HepG2 (cell line): ENCODE measurements around the gene SPX. TPM values are rescaled to one million over a fixed set of nuclear protein-coding genes. Genes with fewer than 3 reads are reported as not detected.

Experiments
- AKNA ChIP-seq: sonication (generic); formaldehyde crosslinking; IDR thresholded peaks from 2 replicates; pipeline ENCODE4 v1.4.0; 2020; ENCODE audit warnings: missing genetic modification reagents, borderline replicate concordance
- ATF3 ChIP-seq: sonication (generic); formaldehyde crosslinking; IDR thresholded peaks from 2 replicates; pipeline ENCODE4 v1.4.0; 2020; ENCODE audit warnings: missing genetic modification reagents
- GTF2F1 ChIP-seq: fragments of 150-350 bp; IDR thresholded peaks from 2 replicates; pipeline ENCODE4 v1.6.1; 2014; ENCODE audit warnings: low read length
- HMG20B ChIP-seq: conservative IDR thresholded peaks from 2 replicates; pipeline ENCODE4 v1.6.1; 2016; ENCODE audit warnings: missing genetic modification reagents, missing compliant biosample characterization
- HOXA5 ChIP-seq: sonication (generic); formaldehyde crosslinking; IDR thresholded peaks from 2 replicates; pipeline ENCODE4 v1.4.0; 2020; ENCODE audit warnings: missing genetic modification reagents
- KDM2A ChIP-seq: sonication (generic); formaldehyde crosslinking; IDR thresholded peaks from 2 replicates; pipeline ENCODE4 v1.4.0; 2020; ENCODE audit warnings: low read depth, missing genetic modification reagents, borderline replicate concordance
- PATZ1 ChIP-seq: sonication (generic); formaldehyde crosslinking; IDR thresholded peaks from 2 replicates; pipeline ENCODE4 v1.4.0; 2020; ENCODE audit warnings: missing genetic modification reagents
- SP2 ChIP-seq: sonication (generic); formaldehyde crosslinking; IDR thresholded peaks from 2 replicates; pipeline ENCODE4 v1.5.1; 2020; ENCODE audit warnings: mild to moderate bottlenecking, missing genetic modification reagents
- TARDBP ChIP-seq: sonication (generic); formaldehyde crosslinking; IDR thresholded peaks from 2 replicates; pipeline ENCODE4 v1.8.0; 2022; ENCODE audit warnings: mild to moderate bottlenecking, missing genetic modification reagents
- TBP ChIP-seq: sonication (generic); formaldehyde crosslinking; IDR thresholded peaks from 2 replicates; pipeline ENCODE4 v1.5.0; 2020; ENCODE audit warnings: missing genetic modification reagents
- TOE1 ChIP-seq: sonication (generic); formaldehyde crosslinking; IDR thresholded peaks from 2 replicates; pipeline ENCODE4 v1.4.0; 2020; ENCODE audit warnings: mild to moderate bottlenecking, missing genetic modification reagents
- ZFX ChIP-seq: sonication (generic); formaldehyde crosslinking; IDR thresholded peaks from 2 replicates; pipeline ENCODE4 v1.4.0; 2020; ENCODE audit warnings: mild to moderate bottlenecking, low read depth, missing genetic modification reagents, moderate library complexity
- ZIK1 ChIP-seq: sonication (generic); formaldehyde crosslinking; IDR thresholded peaks from 2 replicates; pipeline ENCODE4 v1.5.0; 2020; ENCODE audit warnings: mild to moderate bottlenecking, low read depth, missing genetic modification reagents, borderline replicate concordance
- ZNF136 ChIP-seq: sonication (generic); formaldehyde crosslinking; IDR thresholded peaks from 2 replicates; pipeline ENCODE4 v1.8.1; 2022; ENCODE audit warnings: low read depth, mild to moderate bottlenecking, moderate library complexity, missing genetic modification reagents
- ZNF383 ChIP-seq: sonication (generic); formaldehyde crosslinking; IDR thresholded peaks from 2 replicates; pipeline ENCODE4 v1.4.0; 2020; ENCODE audit warnings: missing genetic modification reagents, mild to moderate bottlenecking, borderline replicate concordance
- ZNF432 ChIP-seq: sonication (generic); formaldehyde crosslinking; IDR thresholded peaks from 2 replicates; pipeline ENCODE4 v1.5.0; 2020; ENCODE audit warnings: missing genetic modification reagents, mild to moderate bottlenecking, borderline replicate concordance
- ZNF616 ChIP-seq: sonication (generic); formaldehyde crosslinking; IDR thresholded peaks from 2 replicates; pipeline ENCODE4 v1.5.0; 2020; ENCODE audit warnings: low read depth, mild to moderate bottlenecking, missing genetic modification reagents
- polyA plus RNA-seq, 8 experiments: library from polyadenylated mRNA; depleted of rRNA in 3 of 8; stranded (reverse) in 7 of 8; unstranded in 1 of 8; fragments of >200 nt; fragmentation: Illumina TruSeq in 4 of 8; extraction: Trizol in 4 of 8; gene quantifications; 2 replicates each; pipeline versions ENCODE4 v1.2.1 to v1.2.3, GENCODE V29; 2011 to 2016; ENCODE audit warnings: low read depth in 4 of 8, missing spikeins in 1 of 8, mixed read lengths in 1 of 8; ENCODE audit not compliant: insufficient read depth in 1 of 8
- total RNA-seq, 5 experiments: library from RNA; depleted of rRNA; stranded (reverse); fragments of >200 nt; fragmentation: Illumina TruSeq; extraction: Trizol; gene quantifications; 2 replicates each; pipeline ENCODE4 v1.2.3, GENCODE V29; 2016; ENCODE audit warnings: low read depth in 1 of 5
- TF ChIP-seq, protein P1 (sequence below): IDR thresholded peaks from 2 replicates; pipeline ENCODE4 v1.6.1; 2016; ENCODE audit warnings: control low read depth
- TF ChIP-seq, protein P2 (sequence below): sonication (generic); formaldehyde crosslinking; IDR thresholded peaks from 2 replicates; pipeline ENCODE4 v1.5.1; 2020; ENCODE audit warnings: missing genetic modification reagents, mild to moderate bottlenecking, borderline replicate concordance

The SPX gene
- total and polyA plus RNA-seq, 2 of the 13 experiments (the other 11 are each of a cell fraction or from before 2014, with no cell fraction given), result 0.07 to 0.16 TPM

DNA sequence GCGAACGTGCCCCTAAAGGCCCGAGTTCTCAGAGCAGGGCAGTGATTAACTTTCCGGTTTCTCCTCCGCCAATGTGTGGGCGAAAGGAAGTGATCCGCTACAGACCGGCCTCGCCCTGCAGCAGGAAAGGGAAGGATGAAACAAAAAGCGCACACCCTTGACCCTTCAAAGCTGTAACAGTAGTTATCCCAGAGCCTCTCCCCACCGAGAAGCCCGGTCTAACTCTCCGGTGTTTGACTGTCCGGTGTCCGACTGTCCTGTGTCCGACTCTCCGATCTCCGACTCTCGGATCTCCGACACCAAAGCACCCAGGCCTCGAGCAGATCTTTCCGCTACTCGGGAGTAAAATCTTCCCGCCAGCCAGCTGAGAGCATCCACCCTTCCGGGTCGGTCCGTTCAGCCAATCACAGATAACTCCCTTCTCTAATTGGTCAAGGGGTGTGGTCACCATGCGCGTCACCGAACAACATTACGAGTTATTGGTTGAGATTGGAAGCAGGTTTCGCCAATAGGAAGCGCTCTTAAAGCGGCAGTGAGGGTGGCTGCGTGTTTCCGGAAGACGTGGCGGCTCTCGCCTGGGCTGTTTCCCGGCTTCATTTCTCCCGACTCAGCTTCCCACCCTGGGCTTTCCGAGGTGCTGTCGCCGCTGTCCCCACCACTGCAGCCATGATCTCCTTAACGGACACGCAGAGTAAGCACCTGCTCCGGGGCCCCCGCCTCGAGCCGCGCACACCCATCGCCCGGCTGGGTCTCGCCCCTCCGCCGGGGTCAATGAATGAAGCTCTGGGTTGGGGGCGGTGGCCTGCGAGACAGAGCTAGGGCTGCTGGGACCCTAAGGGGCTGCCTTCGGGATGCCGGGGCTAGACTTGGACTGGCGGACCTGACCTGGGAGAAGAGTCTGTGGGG is 24.6 kb upstream of the SPX start, which contains the start of the genes GOLT1B and RECQL (continued):
- TF ChIP-seq TOE1 (CRISPR knock-in tag) (no peak), ATF3 (CRISPR knock-in tag) (no peak), HOXA5 (CRISPR knock-in tag) (0 out of 2 replicates have a peak, but pooled peaks have one; percentile 17), GTF2F1 (no peak), KDM2A (CRISPR knock-in tag) (peak; percentile 77), AKNA (CRISPR knock-in tag) (no peak), TBP (CRISPR knock-in tag) (no peak), ZFX (peak; percentile 73; the same call in 1 of the 2 replicates), HMG20B (CRISPR knock-in tag) (no peak), ZNF136 (CRISPR knock-in tag) (no peak), PATZ1 (CRISPR knock-in tag) (no peak), ZNF383 (CRISPR knock-in tag) (no peak), SP2 (CRISPR knock-in tag) (peak; percentile 76), ZNF432 (CRISPR knock-in tag) (no peak), TARDBP (CRISPR knock-in tag) (peak; percentile 61), ZIK1 (CRISPR knock-in tag) (no peak), ZNF616 (CRISPR knock-in tag) (no peak)
- TF ChIP-seq, protein P1, sequence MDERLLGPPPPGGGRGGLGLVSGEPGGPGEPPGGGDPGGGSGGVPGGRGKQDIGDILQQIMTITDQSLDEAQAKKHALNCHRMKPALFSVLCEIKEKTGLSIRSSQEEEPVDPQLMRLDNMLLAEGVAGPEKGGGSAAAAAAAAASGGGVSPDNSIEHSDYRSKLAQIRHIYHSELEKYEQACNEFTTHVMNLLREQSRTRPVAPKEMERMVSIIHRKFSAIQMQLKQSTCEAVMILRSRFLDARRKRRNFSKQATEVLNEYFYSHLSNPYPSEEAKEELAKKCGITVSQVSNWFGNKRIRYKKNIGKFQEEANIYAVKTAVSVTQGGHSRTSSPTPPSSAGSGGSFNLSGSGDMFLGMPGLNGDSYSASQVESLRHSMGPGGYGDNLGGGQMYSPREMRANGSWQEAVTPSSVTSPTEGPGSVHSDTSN (CRISPR knock-in tag), result no peak
- TF ChIP-seq, protein P2, sequence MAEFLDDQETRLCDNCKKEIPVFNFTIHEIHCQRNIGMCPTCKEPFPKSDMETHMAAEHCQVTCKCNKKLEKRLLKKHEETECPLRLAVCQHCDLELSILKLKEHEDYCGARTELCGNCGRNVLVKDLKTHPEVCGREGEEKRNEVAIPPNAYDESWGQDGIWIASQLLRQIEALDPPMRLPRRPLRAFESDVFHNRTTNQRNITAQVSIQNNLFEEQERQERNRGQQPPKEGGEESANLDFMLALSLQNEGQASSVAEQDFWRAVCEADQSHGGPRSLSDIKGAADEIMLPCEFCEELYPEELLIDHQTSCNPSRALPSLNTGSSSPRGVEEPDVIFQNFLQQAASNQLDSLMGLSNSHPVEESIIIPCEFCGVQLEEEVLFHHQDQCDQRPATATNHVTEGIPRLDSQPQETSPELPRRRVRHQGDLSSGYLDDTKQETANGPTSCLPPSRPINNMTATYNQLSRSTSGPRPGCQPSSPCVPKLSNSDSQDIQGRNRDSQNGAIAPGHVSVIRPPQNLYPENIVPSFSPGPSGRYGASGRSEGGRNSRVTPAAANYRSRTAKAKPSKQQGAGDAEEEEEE (CRISPR knock-in tag), result no peak
